Measurements from ENCODE around the gene PSMB4. TPM values are rescaled to one million over a fixed set of nuclear protein-coding genes. Genes with fewer than 3 reads are reported as not detected.
"Not testable (repeated sequence)": the region's sequence is repeated elsewhere in the genome, so short reads cannot be mapped to it uniquely, and the experiment has no call there.

The PSMB4 gene
- polyA plus RNA-seq, 1 donor (not counting 4 experiments of a cell fraction or from before 2014, with no cell fraction given) = 340 TPM

- dilution Hi-C loops (cut with MboI; ENCODE audit: extremely low pct_ligation_motif_present, low sequenced_read_pairs) = no loop called here
- Histone ChIP-seq H3K4me1 (ENCODE audit: control insufficient read depth, extremely low read depth, insufficient read depth, low read length) (no peaks in the 10 kb centered on the region), H2AFZ (ENCODE audit: control insufficient read depth, low read length) (no peak overlapping the region), H3K36me3 (ENCODE audit: control insufficient read depth in 2 of 2, extremely low read depth in 1 of 2, insufficient read depth in 2 of 2, low read length in 2 of 2) (no peaks in the 10 kb centered on the region), H4K20me1 (ENCODE audit: control insufficient read depth, extremely low read depth, insufficient read depth, low read length) (no peaks in the 10 kb centered on the region), H3K27ac (ENCODE audit: control insufficient read depth, insufficient read depth, low read length) (no peak overlapping the region), H3K79me2 (ENCODE audit: control insufficient read depth, insufficient read depth, low read length) (no peaks in the 10 kb centered on the region), H3K9me3 (ENCODE audit: control insufficient read depth, low read depth, low read length) (no peaks in the 10 kb centered on the region), H3K27me3 (ENCODE audit: control insufficient read depth, extremely low read depth, insufficient read depth, low read length) (no peaks in the 10 kb centered on the region), H3K4me2 (ENCODE audit: control insufficient read depth, extremely low read depth, insufficient read depth, low read depth, low read length) (no peak overlapping the region), H3K9ac (ENCODE audit: control insufficient read depth, extremely low read depth, insufficient read depth, low read length) (no peak overlapping the region), H3K4me3 (ENCODE audit: control insufficient read depth in 2 of 3, extremely low read depth in 1 of 3, insufficient read depth in 2 of 3, low read depth in 1 of 3, low read length in 3 of 3) (no peak overlapping the region), H3K9me1 (ENCODE audit: control insufficient read depth, extremely low read depth, insufficient read depth, low read length) (no peaks in the 10 kb centered on the region)
- no peak for DNase-seq (ENCODE audit: low read depth, low spot score)
- TF ChIP-seq CTCF (optimal IDR thresholded peaks at IDR 0.05 in 1 of 3, IDR thresholded peaks at IDR 0.05 in 1 of 3, conservative IDR thresholded peaks at IDR 0.05 in 1 of 3; ENCODE audit: extremely low read depth in 1 of 3, insufficient read depth in 2 of 3, low read length in 3 of 3) = no peak
- no peak for FAIRE-seq
These were observed 14.8 kb upstream of the PSMB4 start for GRCh38 chr1:151384584-151384983.

GRCh38 chr1:151386002-151386401 is 13.4 kb upstream of the PSMB4 start:
- Histone ChIP-seq H3K9me3 (ENCODE audit: control insufficient read depth, low read depth, low read length) (no peaks in the 10 kb centered on the region), H3K79me2 (ENCODE audit: control insufficient read depth, insufficient read depth, low read length) (no peaks in the 10 kb centered on the region), H4K20me1 (ENCODE audit: control insufficient read depth, extremely low read depth, insufficient read depth, low read length) (no peaks in the 10 kb centered on the region), H3K4me2 (ENCODE audit: control insufficient read depth, extremely low read depth, insufficient read depth, low read depth, low read length) (no peak overlapping the region), H3K4me1 (ENCODE audit: control insufficient read depth, extremely low read depth, insufficient read depth, low read length) (no peaks in the 10 kb centered on the region), H3K27ac (ENCODE audit: control insufficient read depth, insufficient read depth, low read length) (no peak overlapping the region), H3K9me1 (ENCODE audit: control insufficient read depth, extremely low read depth, insufficient read depth, low read length) (no peaks in the 10 kb centered on the region), H3K9ac (ENCODE audit: control insufficient read depth, extremely low read depth, insufficient read depth, low read length) (no peak overlapping the region), H3K4me3 (ENCODE audit: control insufficient read depth in 2 of 3, extremely low read depth in 1 of 3, insufficient read depth in 2 of 3, low read depth in 1 of 3, low read length in 3 of 3) (no peak overlapping the region), H3K36me3 (ENCODE audit: control insufficient read depth in 2 of 2, extremely low read depth in 1 of 2, insufficient read depth in 2 of 2, low read length in 2 of 2) (no peaks in the 10 kb centered on the region), H2AFZ (ENCODE audit: control insufficient read depth, low read length) (no peak overlapping the region), H3K27me3 (ENCODE audit: control insufficient read depth, extremely low read depth, insufficient read depth, low read length) (no peaks in the 10 kb centered on the region)
- DNase-seq (ENCODE audit: low read depth, low spot score) = no peak
- no peak for FAIRE-seq
- TF ChIP-seq CTCF (optimal IDR thresholded peaks at IDR 0.05 in 1 of 3, IDR thresholded peaks at IDR 0.05 in 1 of 3, conservative IDR thresholded peaks at IDR 0.05 in 1 of 3; ENCODE audit: extremely low read depth in 1 of 3, insufficient read depth in 2 of 3, low read length in 3 of 3) (no peak), EZH2 (IDR thresholded peaks at IDR 0.05; ENCODE audit: low read length) (no peak)
- dilution Hi-C loops (cut with MboI; ENCODE audit: extremely low pct_ligation_motif_present, low sequenced_read_pairs) = no loop called here

GRCh38 chr1:151390221-151391078 is 8.9 kb upstream of the PSMB4 start:
- H3K4me2 ChIP-seq (ENCODE audit: control insufficient read depth, extremely low read depth, insufficient read depth, low read depth, low read length); FAIRE-seq; H3K4me1 ChIP-seq (ENCODE audit: control insufficient read depth, extremely low read depth, insufficient read depth, low read length); H3K27me3 ChIP-seq (ENCODE audit: control insufficient read depth, extremely low read depth, insufficient read depth, low read length); DNase-seq (ENCODE audit: low read depth, low spot score); H3K9ac ChIP-seq (ENCODE audit: control insufficient read depth, extremely low read depth, insufficient read depth, low read length); H3K27ac ChIP-seq (ENCODE audit: control insufficient read depth, insufficient read depth, low read length); dilution Hi-C loops (cut with MboI; ENCODE audit: extremely low pct_ligation_motif_present, low sequenced_read_pairs); H3K9me1 ChIP-seq (ENCODE audit: control insufficient read depth, extremely low read depth, insufficient read depth, low read length); H3K9me3 ChIP-seq (ENCODE audit: control insufficient read depth, low read depth, low read length); H3K4me3 ChIP-seq (ENCODE audit: control insufficient read depth in 2 of 3, extremely low read depth in 1 of 3, insufficient read depth in 2 of 3, low read depth in 1 of 3, low read length in 3 of 3); H3K79me2 ChIP-seq (ENCODE audit: control insufficient read depth, insufficient read depth, low read length); H4K20me1 ChIP-seq (ENCODE audit: control insufficient read depth, extremely low read depth, insufficient read depth, low read length); H2AFZ ChIP-seq (ENCODE audit: control insufficient read depth, low read length); H3K36me3 ChIP-seq (ENCODE audit: control insufficient read depth in 2 of 2, extremely low read depth in 1 of 2, insufficient read depth in 2 of 2, low read length in 2 of 2): not testable (repeated sequence)

Data from keratinocyte (primary cell).